Ishikawa (cell line): ENCODE measurements around the gene INTS13.
A peak's percentile ranks its signal among the peaks of the same experiment; 100 is the strongest.

Experiments used
- CEBPB ChIP-seq: IDR thresholded peaks from 2 replicates; pipeline ENCODE4 v1.6.1; 2012
- CREB1 ChIP-seq: IDR thresholded peaks from 2 replicates; pipeline ENCODE4 v1.6.1; 2012; ENCODE audit warnings: low read depth
- EGR1 ChIP-seq: IDR thresholded peaks from 2 replicates; pipeline ENCODE4 v1.6.1; 2012
- EP300 ChIP-seq: IDR thresholded peaks from 2 replicates; pipeline ENCODE4 v1.6.1; 2012; ENCODE audit warnings: borderline replicate concordance
- FOXM1 ChIP-seq: IDR thresholded peaks from 2 replicates; pipeline ENCODE4 v1.6.1; 2012; ENCODE audit warnings: low read depth, borderline replicate concordance
- NFIC ChIP-seq: IDR thresholded peaks from 2 replicates; pipeline ENCODE4 v1.6.1; 2012
- RAD21 ChIP-seq: IDR thresholded peaks from 2 replicates; pipeline ENCODE4 v1.6.1; 2012; ENCODE audit warnings: low read depth
- TAF1 ChIP-seq: IDR thresholded peaks from 2 replicates; pipeline ENCODE4 v1.6.1; 2012; ENCODE audit warnings: low read depth, mild to moderate bottlenecking
- TCF12 ChIP-seq: IDR thresholded peaks from 2 replicates; pipeline ENCODE4 v1.6.1; 2012; ENCODE audit warnings: low read depth
- TEAD4 ChIP-seq: IDR thresholded peaks from 2 replicates; pipeline ENCODE4 v1.6.1; 2012
- YY1 ChIP-seq: IDR thresholded peaks from 2 replicates; pipeline ENCODE4 v1.6.1; 2012; ENCODE audit warnings: low read depth
- ZBTB7A ChIP-seq: IDR thresholded peaks from 2 replicates; pipeline ENCODE4 v1.6.1; 2012; ENCODE audit warnings: low read depth
- TF ChIP-seq, protein P1 (sequence below): IDR thresholded peaks from 2 replicates; pipeline ENCODE4 v1.6.1; 2012
- TF ChIP-seq, protein P2 (sequence below): IDR thresholded peaks from 2 replicates; pipeline ENCODE4 v1.6.1; 2012; ENCODE audit warnings: low read depth, mild to moderate bottlenecking
- TF ChIP-seq, protein P3 (sequence below): IDR thresholded peaks from 2 replicates; pipeline ENCODE4 v1.6.1; 2012

The INTS13 gene

DNA sequence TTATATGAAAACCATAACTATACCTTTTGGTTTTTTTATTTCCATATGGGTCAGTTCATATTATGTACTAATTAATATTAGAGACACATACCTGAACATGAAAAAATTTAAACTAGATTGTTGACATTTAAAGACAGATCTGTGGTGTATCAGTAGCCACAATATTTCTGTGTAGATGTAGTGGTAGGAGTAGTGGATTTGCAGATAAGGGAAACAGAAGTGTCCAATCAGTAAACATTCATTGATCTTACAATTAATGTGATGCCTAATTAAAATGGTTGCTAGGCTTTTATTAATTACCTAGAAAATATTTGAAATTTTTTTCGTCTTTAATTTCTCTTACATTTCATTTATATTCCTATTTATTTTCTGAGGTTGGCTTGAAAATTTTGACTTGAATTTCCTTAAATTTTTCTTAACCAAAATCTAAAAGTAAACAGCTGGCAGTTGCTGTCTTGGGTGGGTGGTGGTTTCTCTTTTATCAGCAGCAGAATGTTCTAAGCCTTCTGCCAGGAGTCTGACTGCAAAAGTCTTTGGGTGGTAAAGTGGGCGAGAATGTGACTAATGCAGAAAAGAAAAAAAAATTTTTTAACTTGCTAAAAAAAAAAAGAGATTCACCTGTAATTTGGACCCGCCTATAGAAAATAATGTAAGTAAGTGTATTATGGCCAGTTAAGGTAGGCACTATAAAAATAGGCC lies 2.9 kb upstream of the INTS13 start:
- no peak for TF ChIP-seq CREB1
- TF ChIP-seq, protein P1, sequence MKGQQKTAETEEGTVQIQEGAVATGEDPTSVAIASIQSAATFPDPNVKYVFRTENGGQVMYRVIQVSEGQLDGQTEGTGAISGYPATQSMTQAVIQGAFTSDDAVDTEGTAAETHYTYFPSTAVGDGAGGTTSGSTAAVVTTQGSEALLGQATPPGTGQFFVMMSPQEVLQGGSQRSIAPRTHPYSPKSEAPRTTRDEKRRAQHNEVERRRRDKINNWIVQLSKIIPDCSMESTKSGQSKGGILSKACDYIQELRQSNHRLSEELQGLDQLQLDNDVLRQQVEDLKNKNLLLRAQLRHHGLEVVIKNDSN = no peak
- TF ChIP-seq CEBPB = no peak
- no peak for TF ChIP-seq EP300
- TF ChIP-seq, protein P2, sequence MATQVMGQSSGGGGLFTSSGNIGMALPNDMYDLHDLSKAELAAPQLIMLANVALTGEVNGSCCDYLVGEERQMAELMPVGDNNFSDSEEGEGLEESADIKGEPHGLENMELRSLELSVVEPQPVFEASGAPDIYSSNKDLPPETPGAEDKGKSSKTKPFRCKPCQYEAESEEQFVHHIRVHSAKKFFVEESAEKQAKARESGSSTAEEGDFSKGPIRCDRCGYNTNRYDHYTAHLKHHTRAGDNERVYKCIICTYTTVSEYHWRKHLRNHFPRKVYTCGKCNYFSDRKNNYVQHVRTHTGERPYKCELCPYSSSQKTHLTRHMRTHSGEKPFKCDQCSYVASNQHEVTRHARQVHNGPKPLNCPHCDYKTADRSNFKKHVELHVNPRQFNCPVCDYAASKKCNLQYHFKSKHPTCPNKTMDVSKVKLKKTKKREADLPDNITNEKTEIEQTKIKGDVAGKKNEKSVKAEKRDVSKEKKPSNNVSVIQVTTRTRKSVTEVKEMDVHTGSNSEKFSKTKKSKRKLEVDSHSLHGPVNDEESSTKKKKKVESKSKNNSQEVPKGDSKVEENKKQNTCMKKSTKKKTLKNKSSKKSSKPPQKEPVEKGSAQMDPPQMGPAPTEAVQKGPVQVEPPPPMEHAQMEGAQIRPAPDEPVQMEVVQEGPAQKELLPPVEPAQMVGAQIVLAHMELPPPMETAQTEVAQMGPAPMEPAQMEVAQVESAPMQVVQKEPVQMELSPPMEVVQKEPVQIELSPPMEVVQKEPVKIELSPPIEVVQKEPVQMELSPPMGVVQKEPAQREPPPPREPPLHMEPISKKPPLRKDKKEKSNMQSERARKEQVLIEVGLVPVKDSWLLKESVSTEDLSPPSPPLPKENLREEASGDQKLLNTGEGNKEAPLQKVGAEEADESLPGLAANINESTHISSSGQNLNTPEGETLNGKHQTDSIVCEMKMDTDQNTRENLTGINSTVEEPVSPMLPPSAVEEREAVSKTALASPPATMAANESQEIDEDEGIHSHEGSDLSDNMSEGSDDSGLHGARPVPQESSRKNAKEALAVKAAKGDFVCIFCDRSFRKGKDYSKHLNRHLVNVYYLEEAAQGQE = no peak
- TF ChIP-seq RAD21 = no peak
- no peak for TF ChIP-seq EGR1
- no peak for TF ChIP-seq TCF12
- no peak for TF ChIP-seq TEAD4
- no peak for TF ChIP-seq NFIC
- TF ChIP-seq TAF1 = no peak
- TF ChIP-seq YY1 = no peak

DNA sequence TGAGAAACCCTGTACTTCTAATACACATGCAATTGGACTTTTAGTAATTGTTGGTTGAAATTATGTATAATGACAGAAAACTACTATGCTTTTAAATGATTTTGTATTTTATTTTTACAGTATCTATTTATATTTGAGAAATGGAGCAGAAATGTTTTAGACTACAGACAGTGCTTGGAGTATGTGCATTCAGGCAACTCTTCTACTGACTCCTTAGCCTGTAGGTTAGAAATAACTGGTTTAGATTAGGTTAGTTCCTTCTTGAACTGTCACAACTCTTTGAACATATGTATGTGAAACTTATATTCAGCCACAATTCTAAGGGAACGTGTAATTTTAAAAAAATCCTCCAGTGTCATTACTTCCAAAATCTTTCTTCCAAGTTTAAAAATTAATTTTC lies 2.2 kb upstream of the INTS13 start:
- TF ChIP-seq RAD21 = no peak
- TF ChIP-seq, protein P3, sequence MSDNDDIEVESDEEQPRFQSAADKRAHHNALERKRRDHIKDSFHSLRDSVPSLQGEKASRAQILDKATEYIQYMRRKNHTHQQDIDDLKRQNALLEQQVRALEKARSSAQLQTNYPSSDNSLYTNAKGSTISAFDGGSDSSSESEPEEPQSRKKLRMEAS = no peak
- TF ChIP-seq FOXM1 = no peak
- TF ChIP-seq CREB1 = no peak
- no peak for TF ChIP-seq NFIC
- TF ChIP-seq, protein P2 = no peak
- TF ChIP-seq TCF12 = no peak
- no peak for TF ChIP-seq TEAD4
- no peak for TF ChIP-seq EP300
- TF ChIP-seq EGR1 = no peak
- no peak for TF ChIP-seq TAF1
- TF ChIP-seq CEBPB = no peak
- TF ChIP-seq YY1 = no peak
- TF ChIP-seq, protein P1 = no peak

DNA sequence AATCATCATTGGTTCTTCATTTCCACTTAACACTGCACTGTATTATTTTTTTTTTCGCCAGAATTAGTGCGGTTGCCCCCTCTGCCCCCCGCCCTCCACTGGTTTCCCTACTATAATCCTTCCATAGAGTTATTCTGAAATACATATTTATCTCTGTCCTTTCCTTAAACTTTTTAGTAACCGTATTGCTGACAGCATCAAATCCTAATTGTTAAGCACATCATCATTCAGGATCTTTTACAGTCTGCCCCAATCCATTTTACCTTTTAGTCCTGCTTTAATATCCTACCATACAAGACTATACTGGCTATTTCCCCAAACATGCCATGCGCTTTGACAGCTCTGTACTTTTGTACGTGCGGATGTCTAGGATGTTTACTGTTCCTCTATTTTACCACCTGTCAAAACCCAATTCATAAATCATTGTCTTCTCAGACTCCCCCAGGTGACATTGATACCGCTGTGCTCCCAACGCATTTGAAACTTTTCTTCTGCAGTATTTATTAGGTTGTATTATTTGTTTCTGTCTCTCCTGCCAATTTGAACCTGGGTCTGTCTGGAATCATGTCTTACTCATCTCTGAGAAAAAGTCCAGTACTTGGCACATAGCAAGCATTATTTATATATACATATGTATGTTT lies 1.5 kb upstream of the INTS13 start:
- TF ChIP-seq TEAD4 (no peak), TCF12 (no peak), CEBPB (no peak), EP300 (no peak), EGR1 (no peak), ZBTB7A (no peak)
- TF ChIP-seq, protein P2 = no peak
- TF ChIP-seq, protein P3 = no peak

DNA sequence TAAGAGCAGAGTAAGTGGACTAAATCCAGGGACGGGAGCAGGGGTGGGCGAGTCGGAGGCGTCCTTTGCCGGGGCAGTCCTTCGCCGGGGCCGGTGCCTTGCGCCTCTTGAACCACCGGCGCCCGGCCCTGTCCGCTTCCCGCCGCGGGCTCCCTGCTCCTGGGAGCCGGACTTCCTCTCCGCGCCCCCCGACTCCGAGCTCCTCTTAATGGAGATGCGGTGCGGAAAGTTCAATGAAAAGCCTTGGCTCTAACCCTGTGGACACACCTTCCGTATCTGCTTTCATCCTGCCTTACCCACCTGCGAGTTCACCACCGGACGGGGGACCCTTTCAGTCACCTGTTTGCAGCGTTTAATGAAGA lies 901 bp upstream of the INTS13 start:
- no peak for TF ChIP-seq CEBPB
- peak; percentile 59; the same call in 1 of the 2 replicates for TF ChIP-seq TCF12
- TF ChIP-seq FOXM1 = no peak
- peak; percentile 55; the same call in 1 of the 2 replicates for TF ChIP-seq ZBTB7A
- TF ChIP-seq, protein P2 = no peak
